ENCODE results near the gene PCIF1. TPM values are rescaled to one million over a fixed set of nuclear protein-coding genes. Genes with fewer than 3 reads are reported as not detected.

PCIF1 gene
- 39.1 TPM for polyA plus RNA-seq (2013, experiment 1 of 2)
- 39.1 TPM for polyA plus RNA-seq (2013, experiment 2 of 2)

DNA sequence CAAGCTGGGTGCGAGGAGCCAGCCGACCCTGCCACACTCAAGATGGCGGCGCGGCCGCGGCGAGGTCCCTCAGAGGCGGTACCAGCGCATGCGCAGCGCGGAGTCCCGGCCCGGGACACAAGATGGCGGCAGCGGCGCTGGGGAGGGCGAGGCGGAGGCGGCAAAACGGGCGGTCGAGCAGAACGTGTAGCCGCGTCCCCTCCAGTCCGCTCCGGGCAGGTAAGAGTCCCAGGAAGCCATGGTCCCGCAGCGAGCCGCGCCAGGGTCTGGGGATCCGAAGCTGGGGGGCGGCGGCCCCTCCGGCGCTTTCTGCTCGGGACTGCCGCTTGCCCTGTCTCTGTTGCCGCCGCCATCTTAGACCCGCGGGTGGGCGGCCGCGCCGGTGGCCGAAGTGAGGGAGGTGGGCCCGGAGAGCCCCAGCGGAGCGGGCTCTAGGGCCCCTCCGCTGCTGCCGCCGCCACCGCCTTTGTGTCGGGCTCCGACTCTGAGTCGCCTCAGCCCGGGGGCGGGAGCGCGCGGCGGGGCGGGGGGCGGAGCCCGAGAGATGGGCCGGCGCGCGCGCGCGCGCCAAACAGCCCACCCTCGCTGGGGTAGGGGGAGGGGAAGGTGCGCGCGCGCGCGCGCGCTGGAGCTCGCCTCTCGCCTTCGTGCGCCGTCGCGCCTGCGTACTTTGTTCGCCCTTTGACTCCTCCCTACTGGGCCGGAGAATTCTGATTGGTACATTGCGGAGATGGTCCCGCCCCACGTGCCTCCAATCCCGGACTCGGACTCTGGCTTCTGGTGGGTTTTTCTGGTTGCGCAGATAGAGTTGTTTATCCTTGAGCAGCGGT, at the start of gene PCIF1:
PCIF1 (plus strand) TSS at position 98 of the 830 bp plus-strand sequence. CDS start 4,317 bp downstream, outside the sequence.
- peak within 1 kb of the TSS; percentile 95 for H3K23ac ChIP-seq (ENCODE audit: low read depth, low read length, poor library complexity)
- H3K4me3 ChIP-seq (ENCODE audit: low read length in 2 of 2) = peak within 1 kb of the TSS; percentile 66 to 99
- H3K4me2 ChIP-seq (ENCODE audit: insufficient read depth, low read length, poor library complexity, severe bottlenecking) = peak within 1 kb of the TSS; percentile 89
- peak within 1 kb of the TSS; percentile 100 for H3K18ac ChIP-seq (ENCODE audit: low read length)
- H2BK12ac ChIP-seq (ENCODE audit: low read length) = no peak within 1 kb of the TSS
- DNase-seq (ENCODE audit: low spot score) = peak; percentile 99
- H3K9ac ChIP-seq (ENCODE audit: low read depth, low read length, poor library complexity) = peak within 1 kb of the TSS; percentile 99
- peak within 1 kb of the TSS; percentile 97 for H3K14ac ChIP-seq (ENCODE audit: low read length)
- H2AFZ ChIP-seq (ENCODE audit: low read length) = peak within 1 kb of the TSS; percentile 79
- peak within 1 kb of the TSS; percentile 20 for H4K8ac ChIP-seq (ENCODE audit: low read depth, low read length)
- H2BK15ac ChIP-seq (ENCODE audit: low read length) = no peak within 1 kb of the TSS
- H3K27me3 ChIP-seq (ENCODE audit: control insufficient read depth in 3 of 3, insufficient read depth in 3 of 3, low read depth in 1 of 3, low read length in 3 of 3) = no peaks in the 10 kb centered on the region
- no CpG with 5 or more reads among the region's 102 CpGs for WGBS, 2 donors (ENCODE audit: extremely low coverage in 2 of 2, insufficient read length in 2 of 2, insufficient replicate concordance in 1 of 2)
- H3K4ac ChIP-seq (ENCODE audit: low read length) = peak within 1 kb of the TSS; percentile 97
- H3K27ac ChIP-seq (replicated peaks; ENCODE audit: low read length) = peak within 1 kb of the TSS; percentile 100
- peak within 1 kb of the TSS; percentile 96 for H2BK120ac ChIP-seq (ENCODE audit: low read depth, low read length)
- peak within 1 kb of the TSS; percentile 98 for H2BK5ac ChIP-seq (ENCODE audit: low read length)
- peak within 1 kb of the TSS; percentile 100 for H4K91ac ChIP-seq (ENCODE audit: low read depth, low read length, poor library complexity)
- peaks cover 24 to 44% of the 10 kb centered on the region in 2 donors for H3K36me3 ChIP-seq (replicated peaks in 1 of 2; ENCODE audit: control insufficient read depth in 2 of 2, insufficient read depth in 2 of 2, low read length in 2 of 2)
- peaks cover 8 to 18% of the 10 kb centered on the region in 2 donors for H3K4me1 ChIP-seq (ENCODE audit: control insufficient read depth in 2 of 2, insufficient read depth in 1 of 2, low read depth in 1 of 2, low read length in 2 of 2)
- H3K79me1 ChIP-seq (ENCODE audit: low read depth, low read length) = peaks cover 8% of the 10 kb centered on the region
- H3K9me3 ChIP-seq (replicated peaks in 1 of 2; ENCODE audit: control insufficient read depth in 2 of 2, insufficient read depth in 1 of 2, low read depth in 1 of 2, low read length in 2 of 2) = no peaks in the 10 kb centered on the region
- H2AK5ac ChIP-seq (ENCODE audit: low read depth, low read length) = peak within 1 kb of the TSS; percentile 100

DNA sequence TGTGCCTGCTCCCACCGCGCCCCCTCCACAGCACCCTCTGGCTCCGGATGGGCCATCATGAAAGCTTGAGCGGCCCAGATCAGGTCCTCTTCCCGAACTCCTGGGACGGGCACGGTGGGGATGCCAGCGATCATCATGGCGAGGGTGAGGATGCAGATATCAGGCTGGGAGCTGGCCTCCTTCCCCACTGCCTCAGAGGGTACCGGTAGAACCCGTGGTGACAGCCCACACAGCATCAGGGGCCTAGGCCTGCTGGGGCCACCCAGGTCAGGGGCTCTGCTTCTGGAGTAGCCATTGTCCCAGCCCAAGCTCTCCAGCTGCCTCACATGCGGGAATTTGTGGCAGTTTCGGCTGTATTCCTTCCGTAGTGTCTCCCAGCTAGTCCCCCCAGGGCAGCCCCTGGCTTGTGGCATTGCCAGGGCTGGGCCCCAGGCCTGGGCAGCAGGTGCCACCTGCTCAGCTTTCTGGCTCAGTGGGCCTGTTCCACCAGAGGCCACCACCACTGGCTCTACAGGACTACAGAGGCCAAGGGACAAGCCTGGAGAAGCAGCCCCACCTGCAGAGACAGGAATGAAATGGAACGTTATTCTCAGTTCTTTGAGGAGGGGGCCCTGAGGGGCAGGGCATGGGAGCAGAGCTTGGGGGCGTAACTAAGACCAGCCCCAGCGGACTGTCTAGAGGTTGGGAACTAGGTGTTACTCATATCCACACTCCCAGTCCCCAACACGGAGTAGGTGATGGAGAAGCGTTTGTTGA, 47.7 kb upstream of the PCIF1 start:
- no peak overlapping the region for H3K4ac ChIP-seq (ENCODE audit: low read length)

DNA sequence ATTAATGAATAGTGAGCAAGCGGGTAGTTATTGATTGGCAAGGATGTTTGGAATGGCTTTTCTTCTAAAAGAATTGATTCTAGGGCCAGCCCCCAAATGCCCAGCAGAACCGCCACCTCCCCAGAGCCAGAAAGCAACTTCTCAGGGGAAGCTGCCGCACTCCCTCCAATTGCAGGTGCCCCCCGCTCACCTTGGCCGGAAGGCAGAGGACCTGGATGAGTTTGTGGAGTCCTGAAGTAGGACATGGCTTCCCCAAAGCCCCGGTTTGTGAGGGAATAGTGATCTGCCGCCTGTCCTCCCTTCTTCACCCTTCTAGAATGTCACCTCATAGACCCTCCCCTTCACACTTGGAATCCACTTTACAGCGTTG, 47.2 kb upstream of the PCIF1 start, which contains the start of gene SPATA25:
SPATA25 (minus strand) TSS at position 277 of the 370 bp plus-strand sequence; CDS start at position 245, 32 bp downstream.
- Histone ChIP-seq H2BK15ac (ENCODE audit: low read length) (no peak within 1 kb of the TSS), H2BK12ac (ENCODE audit: low read length) (no peak within 1 kb of the TSS), H2BK120ac (ENCODE audit: low read depth, low read length) (no peak within 1 kb of the TSS), H2BK5ac (ENCODE audit: low read length) (no peak within 1 kb of the TSS), H3K9ac (ENCODE audit: low read depth, low read length, poor library complexity) (no peak within 1 kb of the TSS), H3K18ac (ENCODE audit: low read length) (no peak within 1 kb of the TSS), H3K27me3 (ENCODE audit: control insufficient read depth in 3 of 3, insufficient read depth in 3 of 3, low read depth in 1 of 3, low read length in 3 of 3) (peaks cover 0 to 7% (median 0%) of the 10 kb centered on the region in 3 experiments), H4K91ac (ENCODE audit: low read depth, low read length, poor library complexity) (no peak within 1 kb of the TSS), H4K8ac (ENCODE audit: low read depth, low read length) (no peak within 1 kb of the TSS), H3K9me3 (replicated peaks in 1 of 2; ENCODE audit: control insufficient read depth in 2 of 2, insufficient read depth in 1 of 2, low read depth in 1 of 2, low read length in 2 of 2) (peaks cover 0 to 1% of the 10 kb centered on the region in 2 donors), H3K27ac (replicated peaks; ENCODE audit: low read length) (no peak within 1 kb of the TSS), H2AFZ (ENCODE audit: low read length) (no peak within 1 kb of the TSS), H3K23ac (ENCODE audit: low read depth, low read length, poor library complexity) (no peak within 1 kb of the TSS), H3K79me1 (ENCODE audit: low read depth, low read length) (peaks cover 2% of the 10 kb centered on the region), H3K4ac (ENCODE audit: low read length) (no peak within 1 kb of the TSS), H3K4me1 (ENCODE audit: control insufficient read depth in 2 of 2, insufficient read depth in 1 of 2, low read depth in 1 of 2, low read length in 2 of 2) (peaks cover 5 to 6% of the 10 kb centered on the region in 2 donors), H2AK5ac (ENCODE audit: low read depth, low read length) (no peak within 1 kb of the TSS), H3K14ac (ENCODE audit: low read length) (no peak within 1 kb of the TSS), H3K4me3 (ENCODE audit: low read length in 2 of 2) (no peak within 1 kb of the TSS), H3K36me3 (replicated peaks in 1 of 2; ENCODE audit: control insufficient read depth in 2 of 2, insufficient read depth in 2 of 2, low read length in 2 of 2) (peaks cover 19 to 45% of the 10 kb centered on the region in 2 donors), H3K4me2 (ENCODE audit: insufficient read depth, low read length, poor library complexity, severe bottlenecking) (no peak within 1 kb of the TSS)
- DNase-seq (ENCODE audit: low spot score) = no peak
- WGBS, 2 donors (ENCODE audit: extremely low coverage in 2 of 2, insufficient read length in 2 of 2, insufficient replicate concordance in 1 of 2) = no CpG with 5 or more reads among the region's 8 CpGs

More for the DNA sequence above, 47.7 kb upstream of the PCIF1 start:
- Histone ChIP-seq H3K14ac (ENCODE audit: low read length) (no peak overlapping the region), H2BK120ac (ENCODE audit: low read depth, low read length) (no peak overlapping the region), H2BK15ac (ENCODE audit: low read length) (no peak overlapping the region), H3K27me3 (ENCODE audit: control insufficient read depth in 3 of 3, insufficient read depth in 3 of 3, low read depth in 1 of 3, low read length in 3 of 3) (peaks cover 0 to 7% (median 0%) of the 10 kb centered on the region in 3 experiments), H3K9ac (ENCODE audit: low read depth, low read length, poor library complexity) (no peak overlapping the region), H3K23ac (ENCODE audit: low read depth, low read length, poor library complexity) (no peak overlapping the region), H2BK12ac (ENCODE audit: low read length) (no peak overlapping the region), H3K18ac (ENCODE audit: low read length) (no peak overlapping the region), H3K4me2 (ENCODE audit: insufficient read depth, low read length, poor library complexity, severe bottlenecking) (no peak overlapping the region), H3K36me3 (replicated peaks in 1 of 2; ENCODE audit: control insufficient read depth in 2 of 2, insufficient read depth in 2 of 2, low read length in 2 of 2) (peaks cover 19 to 46% of the 10 kb centered on the region in 2 donors), H2BK5ac (ENCODE audit: low read length) (no peak overlapping the region), H4K8ac (ENCODE audit: low read depth, low read length) (no peak overlapping the region), H3K4me1 (ENCODE audit: control insufficient read depth in 2 of 2, insufficient read depth in 1 of 2, low read depth in 1 of 2, low read length in 2 of 2) (peaks cover 3 to 5% of the 10 kb centered on the region in 2 donors), H3K9me3 (replicated peaks in 1 of 2; ENCODE audit: control insufficient read depth in 2 of 2, insufficient read depth in 1 of 2, low read depth in 1 of 2, low read length in 2 of 2) (peaks cover 0 to 1% of the 10 kb centered on the region in 2 donors), H3K4me3 (ENCODE audit: low read length in 2 of 2) (no peak overlapping the region), H3K27ac (replicated peaks; ENCODE audit: low read length) (no peak overlapping the region), H3K79me1 (ENCODE audit: low read depth, low read length) (peaks cover 2% of the 10 kb centered on the region), H2AFZ (ENCODE audit: low read length) (no peak overlapping the region), H2AK5ac (ENCODE audit: low read depth, low read length) (no peak overlapping the region), H4K91ac (ENCODE audit: low read depth, low read length, poor library complexity) (no peak overlapping the region)
- no CpG with 5 or more reads among the region's 19 CpGs for WGBS, 2 donors (ENCODE audit: extremely low coverage in 2 of 2, insufficient read length in 2 of 2, insufficient replicate concordance in 1 of 2)
- no peak for DNase-seq (ENCODE audit: low spot score)

All from neuronal stem cell (in vitro differentiated cells).